Thyroid gland (tissue), 4 donors: ENCODE measurements around the gene INAVA. TPM values are rescaled to one million over a fixed set of nuclear protein-coding genes. Genes with fewer than 3 reads are reported as not detected.

Experiments used
- DNase-seq, 2 donors: peaks; one replicate each; pipeline ENCODE4 v3.0.0-alpha.2; 2019
- H3K27ac ChIP-seq, 3 donors: fragments of 200-600 bp; sonication (generic); 1 replicate in 2 of 3; 2 replicates in 1 of 3; pipeline ENCODE4 v1.5.1; 2016 to 2019; ENCODE audit warnings: mild to moderate bottlenecking in 1 of 3, moderate library complexity in 1 of 3
- H3K27me3 ChIP-seq: fragments of 200-600 bp; sonication (generic); one replicate; pipeline ENCODE4 v1.5.1; 2019
- H3K36me3 ChIP-seq, 2 donors: fragments of 200-600 bp; sonication (generic); one replicate each; pipeline ENCODE4 v1.5.1; 2016 to 2019
- H3K4me1 ChIP-seq, 2 donors: fragments of 200-600 bp; sonication (generic); one replicate each; pipeline ENCODE4 v1.5.1; 2017 to 2019
- H3K4me3 ChIP-seq, 3 donors: fragments of 200-600 bp; sonication (generic); replicated peaks in 1 of 3; 1 replicate in 2 of 3; 2 replicates in 1 of 3; pipeline ENCODE4 v1.5.1; 2016; ENCODE audit warnings: mild to moderate bottlenecking in 1 of 3
- H3K9me3 ChIP-seq: fragments of 200-600 bp; sonication (generic); one replicate; pipeline ENCODE4 v1.5.1; 2017
- POLR2A ChIP-seq, 2 donors: fragments of 450-650 bp; IDR thresholded peaks; one replicate each; pipeline ENCODE4 v1.6.1; 2017; ENCODE audit warnings: antibody characterized with exemption in 2 of 2, mild to moderate bottlenecking in 2 of 2, moderate library complexity in 1 of 2
- WGBS, 2 donors: methylation state at CpG; one replicate each; pipeline ENCODE4 v1.1.5; 2017; 5-methylcytosine and 5-hydroxymethylcytosine counted together
- intact Hi-C: fragments of 100-400 bp; cut with DNase I; formaldehyde crosslinking; loops from one replicate; pipeline ENCODE4 v1.15.1; 2023
- total RNA-seq, 4 donors: library from RNA; depleted of rRNA; stranded (reverse); fragments of >200 nt; gene quantifications; one replicate each; pipeline ENCODE4 v1.2.3, GENCODE V29; 2016
- TF ChIP-seq, protein P1 (sequence below), 6 experiments: fragments of 200-600 bp in 3 of 6; fragments of 450-650 bp in 3 of 6; sonication (generic) in 3 of 6; IDR thresholded peaks; one replicate each; pipeline ENCODE4 v1.5.1; 2016 to 2019; ENCODE audit warnings: antibody characterized with exemption in 6 of 6, mild to moderate bottlenecking in 2 of 6, inconsistent platforms in 1 of 6, moderate library complexity in 1 of 6

INAVA gene
- total RNA-seq, 4 donors from 2014 or later = 0.27 TPM; not detected in 3

DNA sequence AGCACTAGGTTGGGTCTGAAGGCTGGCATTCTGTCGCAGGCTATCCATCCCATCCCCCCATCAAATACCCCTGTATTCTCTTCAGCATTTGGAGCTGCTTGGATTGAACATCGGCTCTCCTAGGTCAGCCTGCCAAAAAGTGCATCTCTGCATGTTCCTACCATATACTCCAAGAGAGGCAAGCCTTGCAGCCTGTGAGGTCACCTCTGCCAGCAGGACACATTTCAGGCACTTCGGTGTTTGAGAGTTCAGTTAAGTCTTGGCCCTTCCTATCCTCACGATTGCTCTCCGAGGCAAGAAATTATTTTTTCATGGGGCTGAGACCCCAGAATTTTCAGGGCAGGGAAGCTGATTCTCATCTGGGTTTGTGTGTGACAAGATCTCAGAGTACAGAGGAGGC is 19.3 kb upstream of the INAVA start:
- peaks cover 17% of the 10 kb centered on the region for H3K27me3 ChIP-seq

DNA sequence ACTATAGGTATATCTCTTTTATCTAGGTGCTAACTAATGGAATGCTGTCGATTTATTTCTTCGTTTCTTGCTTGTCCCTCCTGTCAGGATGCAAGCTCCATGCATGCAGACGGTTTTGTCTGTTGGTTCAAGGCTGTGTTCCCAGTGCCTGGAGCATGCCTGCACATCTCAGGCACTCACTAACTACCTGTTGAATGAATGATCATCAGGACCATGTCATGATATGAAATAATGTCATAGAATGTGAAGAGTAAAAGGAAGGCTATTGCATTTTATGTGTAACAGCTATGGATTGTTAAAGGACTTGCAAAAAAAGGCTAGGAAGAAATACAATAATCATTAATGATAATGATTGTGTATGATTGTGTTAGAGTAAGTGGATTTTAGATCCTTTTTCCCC is 17.7 kb upstream of the INAVA start:
- Histone ChIP-seq H3K27me3 (peaks cover 14% of the 10 kb centered on the region), H3K36me3 (no peaks in the 10 kb centered on the region), H3K4me3 (no peak overlapping the region), H3K9me3 (no peaks in the 10 kb centered on the region), H3K4me1 (peaks cover 0 to 13% of the 10 kb centered on the region in 2 donors), H3K27ac (no peak overlapping the region)
- DNase-seq = no peak
- 86 to 89% methylated on average over 3 of the region's 3 CpGs for WGBS, 2 donors
- no peak for TF ChIP-seq POLR2A (IDR thresholded peaks at IDR 0.05)
- TF ChIP-seq, protein P1, sequence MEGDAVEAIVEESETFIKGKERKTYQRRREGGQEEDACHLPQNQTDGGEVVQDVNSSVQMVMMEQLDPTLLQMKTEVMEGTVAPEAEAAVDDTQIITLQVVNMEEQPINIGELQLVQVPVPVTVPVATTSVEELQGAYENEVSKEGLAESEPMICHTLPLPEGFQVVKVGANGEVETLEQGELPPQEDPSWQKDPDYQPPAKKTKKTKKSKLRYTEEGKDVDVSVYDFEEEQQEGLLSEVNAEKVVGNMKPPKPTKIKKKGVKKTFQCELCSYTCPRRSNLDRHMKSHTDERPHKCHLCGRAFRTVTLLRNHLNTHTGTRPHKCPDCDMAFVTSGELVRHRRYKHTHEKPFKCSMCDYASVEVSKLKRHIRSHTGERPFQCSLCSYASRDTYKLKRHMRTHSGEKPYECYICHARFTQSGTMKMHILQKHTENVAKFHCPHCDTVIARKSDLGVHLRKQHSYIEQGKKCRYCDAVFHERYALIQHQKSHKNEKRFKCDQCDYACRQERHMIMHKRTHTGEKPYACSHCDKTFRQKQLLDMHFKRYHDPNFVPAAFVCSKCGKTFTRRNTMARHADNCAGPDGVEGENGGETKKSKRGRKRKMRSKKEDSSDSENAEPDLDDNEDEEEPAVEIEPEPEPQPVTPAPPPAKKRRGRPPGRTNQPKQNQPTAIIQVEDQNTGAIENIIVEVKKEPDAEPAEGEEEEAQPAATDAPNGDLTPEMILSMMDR (IDR thresholded peaks at IDR 0.05) = no peak
- intact Hi-C loops = no loop called here

More for the DNA sequence above, 19.3 kb upstream of the INAVA start:
- TF ChIP-seq, protein P1 (IDR thresholded peaks at IDR 0.05) = no peak
- TF ChIP-seq POLR2A (IDR thresholded peaks at IDR 0.05) = no peak
- DNase-seq = no peak
- Histone ChIP-seq H3K4me3 (no peak overlapping the region), H3K27ac (no peak overlapping the region), H3K4me1 (peaks cover 0 to 13% of the 10 kb centered on the region in 2 donors), H3K36me3 (no peaks in the 10 kb centered on the region), H3K9me3 (no peaks in the 10 kb centered on the region)
- 87 to 91% methylated on average over 5 of the region's 5 CpGs for WGBS, 2 donors
- intact Hi-C loops = no loop called here

DNA sequence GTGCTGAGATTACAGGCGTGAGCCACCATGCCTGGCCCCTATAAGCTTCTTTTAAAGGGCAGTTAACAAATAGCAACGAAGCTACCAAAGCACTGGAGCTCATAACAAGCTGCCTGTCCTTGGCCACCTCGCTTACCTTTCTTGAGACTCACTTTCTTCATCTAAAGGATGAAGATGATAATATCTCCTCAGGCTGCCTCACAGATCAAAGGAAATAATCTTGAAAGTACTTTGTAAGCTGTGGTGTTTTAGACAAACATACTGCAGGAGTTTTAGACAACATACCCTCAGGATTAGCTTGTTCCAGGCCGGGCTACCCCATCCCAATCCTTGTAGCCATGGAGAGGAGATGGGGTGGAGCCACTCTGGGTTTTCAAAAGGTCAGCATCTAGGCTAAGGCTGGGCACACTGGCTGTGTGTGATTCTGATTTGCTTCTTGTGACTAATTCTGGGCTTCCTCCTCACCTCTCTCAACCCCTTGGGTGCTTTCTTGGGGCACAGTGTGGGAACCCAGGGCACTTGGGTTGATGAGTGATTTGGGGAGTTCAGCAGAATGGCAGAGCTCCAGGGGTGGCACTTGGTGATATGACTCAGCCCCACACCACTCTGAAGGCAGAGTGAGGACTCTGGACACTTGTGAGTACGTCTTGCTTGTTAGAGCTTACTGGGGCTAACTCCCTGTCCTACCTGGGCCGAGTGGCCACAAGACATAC is 16.7 kb upstream of the INAVA start:
- WGBS, 2 donors = 81 to 87% methylated on average over 6 of the region's 6 CpGs
- H3K27ac ChIP-seq = no peak overlapping the region
- peaks cover 8% of the 10 kb centered on the region for H3K27me3 ChIP-seq
- peaks cover 0 to 11% of the 10 kb centered on the region in 2 donors for H3K4me1 ChIP-seq
- no peak overlapping the region for H3K4me3 ChIP-seq
- TF ChIP-seq, protein P1 (IDR thresholded peaks at IDR 0.05) = no peak
- no peak for TF ChIP-seq POLR2A (IDR thresholded peaks at IDR 0.05)
- intact Hi-C loops = no loop called here
- no peaks in the 10 kb centered on the region for H3K36me3 ChIP-seq
- no peak for DNase-seq
- H3K9me3 ChIP-seq = no peaks in the 10 kb centered on the region

DNA sequence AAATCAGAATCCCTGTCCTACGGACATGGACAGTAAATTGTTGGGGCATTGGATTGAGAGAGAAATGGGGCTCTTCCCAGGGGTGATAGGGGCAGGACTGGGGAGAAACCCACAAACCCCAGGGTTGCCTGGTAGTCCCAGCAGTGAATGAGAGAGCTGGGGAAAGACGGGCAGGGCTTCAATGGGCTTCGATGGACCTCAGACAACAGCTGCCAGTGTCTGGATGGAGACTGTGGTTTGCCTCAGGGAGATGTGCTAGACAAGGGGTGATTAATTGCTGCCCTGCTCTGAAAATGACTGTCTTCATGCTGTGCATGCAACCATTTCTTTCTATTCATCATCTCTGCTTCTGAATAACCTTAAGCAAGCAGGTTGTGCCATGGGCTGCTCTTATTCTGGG is 14.5 kb upstream of the INAVA start:
- H3K27me3 ChIP-seq = no peaks in the 10 kb centered on the region
- no peaks in the 10 kb centered on the region for H3K36me3 ChIP-seq
- intact Hi-C loops = no loop called here
- no peak overlapping the region for H3K27ac ChIP-seq
- no peak for DNase-seq
- H3K4me1 ChIP-seq = no peaks in the 10 kb centered on the region
- no peak overlapping the region for H3K4me3 ChIP-seq
- 78 to 94% methylated on average over 3 of the region's 3 CpGs for WGBS, 2 donors
- H3K9me3 ChIP-seq = no peaks in the 10 kb centered on the region
- TF ChIP-seq POLR2A (IDR thresholded peaks at IDR 0.05) = no peak
- TF ChIP-seq, protein P1 (IDR thresholded peaks at IDR 0.05) = no peak

DNA sequence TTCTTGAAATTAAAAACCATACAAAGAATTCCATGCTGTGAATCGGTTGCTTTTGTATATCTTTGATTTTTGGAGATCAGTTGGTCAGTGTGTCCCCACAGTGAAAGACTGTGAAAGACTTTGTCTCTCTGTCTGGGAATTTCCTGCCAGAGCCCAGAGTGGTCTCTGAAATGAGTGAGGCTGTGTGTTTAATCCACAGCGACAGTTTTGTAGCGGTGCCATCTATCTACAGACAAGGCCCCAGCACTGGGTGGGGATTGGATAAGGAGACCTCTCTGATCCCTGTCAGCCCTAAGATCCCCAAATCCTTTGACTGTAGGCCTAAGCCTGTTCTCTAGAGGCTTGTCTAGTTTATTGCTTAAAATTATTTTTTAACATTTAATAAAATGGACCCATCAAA is 11.6 kb upstream of the INAVA start:
- Histone ChIP-seq H3K27me3 (no peaks in the 10 kb centered on the region), H3K27ac (no peak overlapping the region), H3K4me1 (no peaks in the 10 kb centered on the region), H3K4me3 (no peak overlapping the region), H3K9me3 (no peaks in the 10 kb centered on the region), H3K36me3 (no peaks in the 10 kb centered on the region)
- DNase-seq = no peak
- WGBS, 2 donors = 90 to 91% methylated on average over 3 of the region's 3 CpGs
- intact Hi-C loops = no loop called here
- TF ChIP-seq, protein P1 (IDR thresholded peaks at IDR 0.05) = no peak
- TF ChIP-seq POLR2A (IDR thresholded peaks at IDR 0.05) = no peak
